ENCODE data around the gene SORBS2. TPM values are rescaled to one million over a fixed set of nuclear protein-coding genes. Genes with fewer than 3 reads are reported as not detected.

SORBS2 gene
- total and polyA plus RNA-seq, 12 donors: 175 to 3,169 (median 1,523) TPM

DNA sequence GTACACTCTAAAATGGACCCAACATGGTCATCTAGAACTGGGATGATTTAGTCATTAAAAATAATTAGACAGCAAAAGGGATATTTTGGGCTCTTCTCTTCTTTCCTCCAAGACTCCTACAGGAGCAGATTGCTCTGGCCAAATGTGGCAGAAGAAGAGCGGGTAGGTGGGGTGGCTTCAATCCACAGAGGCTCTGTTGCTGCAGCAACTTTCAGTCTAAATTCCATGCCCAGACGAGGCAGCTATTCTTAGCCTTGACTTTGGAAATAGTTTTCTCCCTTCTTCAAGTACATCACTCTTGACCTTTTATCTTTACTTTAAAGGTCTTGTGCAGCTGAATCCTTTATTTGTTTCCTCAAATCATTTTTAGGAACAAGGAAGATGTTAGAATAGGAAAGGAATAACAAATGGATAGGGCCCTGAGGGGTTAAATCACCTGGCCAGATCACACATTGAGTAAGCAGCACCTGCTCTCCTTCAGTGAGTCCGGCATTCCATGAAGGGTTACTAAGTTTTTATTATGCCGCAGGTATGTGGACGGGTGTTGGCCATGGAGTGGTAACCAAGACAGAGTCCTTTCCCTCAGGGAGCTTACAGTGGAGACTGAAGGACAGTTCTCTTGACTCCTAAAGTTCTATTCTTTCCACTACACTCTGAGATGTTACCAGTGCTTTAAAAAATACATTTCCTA lies 19.3 kb upstream of the SORBS2 start:
- ATAC-seq: peak in 2 of 8 donors; percentile 35 to 57
- Histone ChIP-seq H3K4me1 (peaks cover 0 to 36% (median 7%) of the 10 kb centered on the region in 9 donors), H3K4me3 (no peak overlapping the region), H3K36me3 (no peaks in the 10 kb centered on the region), H3K27ac (peak overlapping the region in 8 of 10 donors; percentile 24 to 85 (median 74)), H3K9me3 (no peaks in the 10 kb centered on the region), H3K27me3 (no peaks in the 10 kb centered on the region)
- TF ChIP-seq, protein P1, sequence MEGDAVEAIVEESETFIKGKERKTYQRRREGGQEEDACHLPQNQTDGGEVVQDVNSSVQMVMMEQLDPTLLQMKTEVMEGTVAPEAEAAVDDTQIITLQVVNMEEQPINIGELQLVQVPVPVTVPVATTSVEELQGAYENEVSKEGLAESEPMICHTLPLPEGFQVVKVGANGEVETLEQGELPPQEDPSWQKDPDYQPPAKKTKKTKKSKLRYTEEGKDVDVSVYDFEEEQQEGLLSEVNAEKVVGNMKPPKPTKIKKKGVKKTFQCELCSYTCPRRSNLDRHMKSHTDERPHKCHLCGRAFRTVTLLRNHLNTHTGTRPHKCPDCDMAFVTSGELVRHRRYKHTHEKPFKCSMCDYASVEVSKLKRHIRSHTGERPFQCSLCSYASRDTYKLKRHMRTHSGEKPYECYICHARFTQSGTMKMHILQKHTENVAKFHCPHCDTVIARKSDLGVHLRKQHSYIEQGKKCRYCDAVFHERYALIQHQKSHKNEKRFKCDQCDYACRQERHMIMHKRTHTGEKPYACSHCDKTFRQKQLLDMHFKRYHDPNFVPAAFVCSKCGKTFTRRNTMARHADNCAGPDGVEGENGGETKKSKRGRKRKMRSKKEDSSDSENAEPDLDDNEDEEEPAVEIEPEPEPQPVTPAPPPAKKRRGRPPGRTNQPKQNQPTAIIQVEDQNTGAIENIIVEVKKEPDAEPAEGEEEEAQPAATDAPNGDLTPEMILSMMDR (IDR thresholded peaks at IDR 0.05): no peak
- no peak for DNase-seq
- intact Hi-C loops (cut with DNase I): no loop called here
- WGBS, 2 donors: 54 to 63% methylated on average over 5 of the region's 5 CpGs

- peaks cover 0 to 28% (median 5%) of the 10 kb centered on the region in 9 donors for H3K4me1 ChIP-seq
- intact Hi-C loops (cut with DNase I): no loop called here
- H3K27me3 ChIP-seq: no peaks in the 10 kb centered on the region
- H3K4me3 ChIP-seq: no peak overlapping the region
- peak overlapping the region in 6 of 10 donors; percentile 72 to 85 (median 77) for H3K27ac ChIP-seq
- TF ChIP-seq, protein P1 (IDR thresholded peaks at IDR 0.05): no peak
- ATAC-seq: peak in 1 of 8 donors; percentile 16
- 61 to 72% methylated on average over 4 of the region's 4 CpGs for WGBS, 2 donors
- no peaks in the 10 kb centered on the region for H3K36me3 ChIP-seq
- no peak for DNase-seq
- no peaks in the 10 kb centered on the region for H3K9me3 ChIP-seq
Observed at GRCh38 chr4:185830263-185830994, 18.4 kb upstream of the SORBS2 start.

DNA sequence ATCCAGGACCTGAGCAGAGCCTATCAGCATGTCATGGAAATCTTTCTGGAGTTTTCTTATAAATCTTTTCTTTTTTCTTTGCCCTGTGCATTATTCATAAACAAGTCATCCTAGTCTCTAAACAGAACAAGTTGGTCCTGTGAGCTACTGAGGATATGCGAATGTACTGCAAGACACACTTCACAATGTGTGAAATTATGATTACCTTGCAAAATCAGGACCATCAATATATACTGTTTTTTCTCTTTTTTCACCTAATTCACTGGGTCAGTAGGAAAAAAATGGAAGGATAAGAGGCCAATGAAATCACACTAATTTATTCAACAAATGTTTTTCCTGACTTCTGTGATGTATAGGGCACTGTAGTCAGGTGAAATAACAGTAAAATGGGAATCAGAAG lies 14.4 kb upstream of the SORBS2 start:
- peaks cover 0 to 10% (median 0%) of the 10 kb centered on the region in 9 donors for H3K4me1 ChIP-seq
- H3K4me3 ChIP-seq: no peak overlapping the region
- ATAC-seq (no peak), DNase-seq (no peak)
- no peaks in the 10 kb centered on the region for H3K27me3 ChIP-seq
- no peaks in the 10 kb centered on the region for H3K9me3 ChIP-seq
- intact Hi-C loops (cut with DNase I): no loop called here
- WGBS, 2 donors: 0 to 48% methylated on average over 1 of the region's 1 CpG
- no peak overlapping the region for H3K27ac ChIP-seq
- H3K36me3 ChIP-seq: no peaks in the 10 kb centered on the region
- TF ChIP-seq, protein P1 (IDR thresholded peaks at IDR 0.05): no peak

GRCh38 chr4:185825737-185826136 lies 13.7 kb upstream of the SORBS2 start:
- TF ChIP-seq, protein P1 (IDR thresholded peaks at IDR 0.05): no peak
- WGBS, 2 donors: 89 to 93% methylated on average over 6 of the region's 6 CpGs
- H3K27ac ChIP-seq: no peak overlapping the region
- H3K9me3 ChIP-seq: no peaks in the 10 kb centered on the region
- ATAC-seq (no peak), DNase-seq (no peak)
- intact Hi-C loops (cut with DNase I): no loop called here
- peaks cover 0 to 3% (median 0%) of the 10 kb centered on the region in 9 donors for H3K4me1 ChIP-seq
- no peak overlapping the region for H3K4me3 ChIP-seq
- no peaks in the 10 kb centered on the region for H3K27me3 ChIP-seq
- no peaks in the 10 kb centered on the region for H3K36me3 ChIP-seq

All from heart right ventricle (tissue), 16 donors.